ENCODE measurements around the gene PDE5A. TPM values are rescaled to one million over a fixed set of nuclear protein-coding genes. Genes with fewer than 3 reads are reported as not detected.

The PDE5A gene
- total RNA-seq, 4 donors from 2014 or later = 6.1 to 27.1 (median 11.3) TPM

GRCh38 chr4:119615068-119615719, 13.4 kb downstream of the PDE5A start:
- DNase-seq (ENCODE audit: low spot score) = no peak
- ATAC-seq (ENCODE audit: low FRiP score) = no peak
- TF ChIP-seq CTCF (IDR thresholded peaks at IDR 0.05) = no peak

GRCh38 chr4:119604266-119604665, 24.3 kb downstream of the PDE5A start:
- DNase-seq (ENCODE audit: low spot score) (no peak), ATAC-seq (ENCODE audit: low FRiP score) (no peak)
- TF ChIP-seq CTCF (IDR thresholded peaks at IDR 0.05) = no peak

- ATAC-seq (ENCODE audit: low FRiP score) (no peak), DNase-seq (ENCODE audit: low spot score) (no peak)
- no peak for TF ChIP-seq CTCF (IDR thresholded peaks at IDR 0.05)
Measured at GRCh38 chr4:119602366-119602765, 26.2 kb downstream of the PDE5A start.

GRCh38 chr4:119598521-119598920, 30.1 kb downstream of the PDE5A start:
- DNase-seq (ENCODE audit: low spot score) (no peak), ATAC-seq (ENCODE audit: low FRiP score) (no peak)
- TF ChIP-seq CTCF (IDR thresholded peaks at IDR 0.05) = no peak

- DNase-seq (ENCODE audit: low spot score) (no peak), ATAC-seq (ENCODE audit: low FRiP score) (no peak)
- TF ChIP-seq CTCF (IDR thresholded peaks at IDR 0.05) = no peak
Measured at GRCh38 chr4:119597377-119597776, 31.2 kb downstream of the PDE5A start.

GRCh38 chr4:119593698-119594097, 34.9 kb downstream of the PDE5A start:
- no peak for TF ChIP-seq CTCF (IDR thresholded peaks at IDR 0.05)
- DNase-seq (ENCODE audit: low spot score) (no peak), ATAC-seq (ENCODE audit: low FRiP score) (no peak)

- ATAC-seq (ENCODE audit: low FRiP score) = peak; percentile 70
- no peak for DNase-seq (ENCODE audit: low spot score)
- no peak for TF ChIP-seq CTCF (IDR thresholded peaks at IDR 0.05)
Measured at GRCh38 chr4:119592830-119593229, 35.8 kb downstream of the PDE5A start.

All from omental fat pad (tissue), 4 donors.